HG03460 (cell line): ENCODE data around the gene PLA2G4D.
"Not testable (repeated sequence)": the region's sequence is repeated elsewhere in the genome, so short reads cannot be mapped to it uniquely, and the experiment has no call there.

Experiments used
- ATAC-seq: cut with Tn5 transposase; IDR thresholded peaks from one replicate; pipeline ENCODE4 v1.9.1; 2021; ENCODE audit not compliant: unreplicated experiment

Gene PLA2G4D

DNA sequence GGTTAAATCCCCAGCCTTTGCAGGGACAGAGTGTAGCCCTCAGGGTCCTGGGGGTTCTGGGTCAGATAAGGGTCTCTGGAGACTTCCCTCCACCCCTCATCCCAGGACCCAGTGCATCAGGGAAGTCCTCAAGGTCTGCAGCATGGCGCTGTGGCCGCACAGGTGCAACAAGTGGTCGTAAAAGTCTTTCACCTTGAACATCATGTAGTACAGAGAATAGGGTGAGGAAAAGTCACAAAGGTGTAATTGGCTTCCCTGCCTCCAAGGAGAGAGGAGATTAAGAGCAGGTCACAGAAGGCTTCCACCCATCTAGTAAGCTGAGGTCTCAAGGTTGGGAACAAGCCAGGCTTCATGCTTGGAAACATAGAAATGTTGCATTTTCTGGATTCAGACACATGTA lies 29.2 kb upstream of the PLA2G4D start:
- ATAC-seq = no peak

GRCh38 chr15:42121682-42122081 lies 27.3 kb upstream of the PLA2G4D start:
- ATAC-seq = no peak

DNA sequence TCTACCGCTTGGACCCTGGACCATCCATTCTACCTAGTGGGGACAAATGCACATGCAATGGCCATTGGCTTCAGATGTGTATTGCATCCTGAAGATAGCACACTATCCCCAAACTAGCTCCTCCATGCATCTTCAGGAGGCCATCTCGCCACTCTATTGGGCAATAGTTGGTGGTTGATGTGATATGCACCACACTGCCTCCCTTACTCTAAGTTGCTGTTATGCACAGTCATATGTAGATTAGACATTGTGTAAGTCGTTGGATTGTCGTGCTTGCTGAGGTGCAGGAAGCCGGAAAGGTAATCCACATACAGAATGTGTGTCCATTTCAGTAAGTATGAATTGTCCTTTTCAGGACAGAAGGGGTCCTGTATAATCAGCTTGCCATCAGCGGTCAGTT lies 26.7 kb upstream of the PLA2G4D start:
- ATAC-seq = no peak

DNA sequence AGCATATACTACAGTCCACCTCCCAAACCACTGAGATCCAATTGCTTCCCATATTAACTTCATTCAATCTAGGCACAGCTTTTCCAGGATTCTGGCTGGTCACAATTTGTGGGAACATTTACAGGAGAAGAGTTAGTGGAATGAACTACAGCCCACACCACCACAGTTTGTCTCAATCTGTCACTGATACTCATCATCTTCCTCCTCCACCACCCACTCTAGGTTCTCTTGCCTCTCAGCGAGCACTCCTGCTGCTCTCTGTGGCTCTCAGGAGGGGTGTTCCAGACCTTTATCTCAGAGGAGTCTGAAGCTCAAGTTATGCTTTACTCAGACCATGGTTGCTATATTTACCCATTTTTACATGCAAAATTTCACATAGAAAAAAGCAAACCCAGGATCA lies 25.9 kb upstream of the PLA2G4D start:
- no peak for ATAC-seq

DNA sequence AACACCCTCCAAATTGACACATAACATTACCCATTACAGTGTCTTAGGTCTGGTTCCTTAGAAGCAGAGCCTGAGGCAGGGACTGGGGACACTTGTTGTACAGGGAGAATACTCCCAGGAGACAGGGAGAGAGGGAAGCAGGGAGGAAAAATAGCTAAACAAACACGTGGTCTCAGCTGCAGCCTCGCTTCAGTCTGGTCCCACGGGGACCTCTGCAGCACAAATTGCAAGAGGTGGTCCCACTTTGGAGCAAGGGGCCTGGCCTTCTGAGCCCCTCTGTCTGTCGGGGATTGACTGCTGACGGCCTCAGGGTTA lies 25.0 kb upstream of the PLA2G4D start:
- ATAC-seq = no peak

DNA sequence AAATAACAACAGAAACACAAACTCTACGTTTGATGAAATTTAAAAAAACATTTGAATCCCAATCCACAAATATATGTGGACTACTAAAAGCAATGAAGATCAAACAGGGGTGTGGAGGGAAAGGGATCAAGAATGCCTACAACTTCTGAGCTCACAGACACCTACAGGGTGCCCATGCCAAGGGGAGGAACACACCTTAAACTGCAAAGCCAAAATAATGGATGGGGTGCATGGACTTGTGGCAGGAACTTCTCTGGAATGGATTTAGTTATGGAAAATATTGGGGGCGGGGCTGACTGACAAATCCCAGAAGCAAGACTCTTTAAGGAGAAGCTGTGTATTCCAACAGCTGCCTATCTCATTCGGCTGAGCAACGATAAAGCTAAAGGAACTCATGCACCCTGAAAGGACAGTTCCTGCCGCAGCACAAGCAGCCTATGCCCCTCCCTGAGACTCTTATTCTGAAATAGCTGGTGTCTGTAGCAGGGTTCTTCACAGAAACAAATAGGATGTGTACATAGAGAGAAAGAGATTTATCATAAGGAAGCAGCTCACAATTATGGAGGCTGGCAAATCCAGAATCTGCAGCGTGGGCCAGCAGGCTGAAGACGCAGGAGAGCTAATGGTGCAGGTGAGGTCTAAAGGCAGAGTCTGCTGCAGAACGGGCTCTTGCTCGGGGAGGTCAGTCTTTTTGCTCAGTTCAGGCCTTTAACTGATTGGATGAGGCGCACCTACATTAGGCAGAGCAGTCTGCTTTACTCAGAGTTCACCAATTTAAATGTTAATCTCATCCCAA lies 24.5 kb upstream of the PLA2G4D start:
- no peak for ATAC-seq

DNA sequence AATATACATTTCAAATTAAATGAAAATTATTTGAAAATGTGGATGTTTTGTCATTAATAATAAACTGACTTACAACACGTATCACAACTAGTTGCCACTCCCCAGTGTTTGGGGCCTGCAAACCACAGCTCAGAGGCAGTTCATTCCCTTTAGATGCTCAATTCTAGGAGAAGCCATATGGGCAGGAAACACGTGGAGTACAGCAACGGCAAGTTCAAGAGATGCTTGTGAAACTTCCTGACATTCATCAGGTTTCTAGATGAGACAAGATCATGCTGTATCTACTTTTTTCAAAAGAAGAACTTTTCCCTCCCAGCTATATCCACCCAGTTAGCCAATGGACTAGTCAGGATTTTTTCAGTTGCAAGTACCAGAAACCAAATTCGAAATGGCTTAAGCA lies 17.6 kb upstream of the PLA2G4D start:
- no peak for ATAC-seq

DNA sequence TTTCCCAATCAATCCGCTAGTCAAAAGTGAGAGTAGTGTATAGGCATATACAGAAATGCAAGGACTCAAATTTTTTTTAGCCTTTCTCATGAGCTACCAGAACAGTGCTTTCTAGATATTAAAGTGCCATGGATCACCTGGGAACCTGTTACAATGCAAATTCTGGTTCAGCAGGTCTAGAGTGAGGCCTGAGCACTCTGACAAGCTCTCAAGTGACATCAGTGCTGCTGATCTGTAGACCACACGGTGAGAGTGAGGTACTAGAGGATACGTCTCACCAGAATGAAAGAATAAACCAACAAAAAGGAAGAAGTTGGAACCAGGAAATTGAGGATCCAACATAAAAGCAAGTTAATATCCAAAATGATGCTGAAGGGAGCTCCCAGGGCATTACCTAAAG lies 16.0 kb upstream of the PLA2G4D start:
- no peak for ATAC-seq

GRCh38 chr15:42108806-42109205 lies 14.4 kb upstream of the PLA2G4D start:
- no peak for ATAC-seq

DNA sequence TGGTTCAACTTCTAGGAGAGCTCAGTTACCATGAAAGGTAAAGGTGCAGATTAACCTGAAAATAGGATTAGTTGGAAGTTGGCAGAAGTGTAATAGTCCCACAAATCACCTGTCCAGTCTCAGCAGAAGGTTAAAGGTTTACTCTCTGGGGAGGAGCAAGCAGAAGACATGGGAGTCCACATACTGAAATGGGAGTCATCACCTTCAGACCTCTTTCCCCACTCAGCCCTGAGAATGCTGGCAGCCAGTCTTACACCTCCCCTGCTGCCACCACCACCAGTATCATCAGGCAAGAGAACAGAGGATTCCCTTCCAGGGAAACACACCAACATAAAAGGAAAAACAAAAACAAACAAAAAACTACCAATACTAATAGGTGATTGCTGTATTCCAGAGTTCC lies 13.8 kb upstream of the PLA2G4D start:
- ATAC-seq = no peak

DNA sequence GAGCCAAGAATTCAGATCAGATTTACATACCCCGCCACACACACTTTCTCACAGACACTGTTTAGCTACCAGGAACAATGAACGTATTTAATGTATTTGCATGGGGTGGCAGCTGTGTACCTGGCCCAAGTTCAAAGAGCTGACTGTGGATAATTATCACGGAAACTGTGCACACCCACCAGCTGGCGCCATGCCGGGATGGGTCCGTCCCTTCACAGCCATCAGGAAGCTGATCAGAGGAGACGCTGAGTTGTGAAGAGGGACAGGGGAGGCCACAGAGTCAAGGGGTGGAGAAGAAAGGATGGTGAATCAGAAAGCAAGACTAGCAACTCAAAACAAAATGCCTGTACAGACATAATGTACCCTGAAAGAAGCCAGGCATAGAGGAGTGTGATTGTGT lies 13.1 kb upstream of the PLA2G4D start:
- ATAC-seq = no peak

- ATAC-seq = no peak
These were observed 11.9 kb upstream of the PLA2G4D start for GRCh38 chr15:42106288-42106687.

DNA sequence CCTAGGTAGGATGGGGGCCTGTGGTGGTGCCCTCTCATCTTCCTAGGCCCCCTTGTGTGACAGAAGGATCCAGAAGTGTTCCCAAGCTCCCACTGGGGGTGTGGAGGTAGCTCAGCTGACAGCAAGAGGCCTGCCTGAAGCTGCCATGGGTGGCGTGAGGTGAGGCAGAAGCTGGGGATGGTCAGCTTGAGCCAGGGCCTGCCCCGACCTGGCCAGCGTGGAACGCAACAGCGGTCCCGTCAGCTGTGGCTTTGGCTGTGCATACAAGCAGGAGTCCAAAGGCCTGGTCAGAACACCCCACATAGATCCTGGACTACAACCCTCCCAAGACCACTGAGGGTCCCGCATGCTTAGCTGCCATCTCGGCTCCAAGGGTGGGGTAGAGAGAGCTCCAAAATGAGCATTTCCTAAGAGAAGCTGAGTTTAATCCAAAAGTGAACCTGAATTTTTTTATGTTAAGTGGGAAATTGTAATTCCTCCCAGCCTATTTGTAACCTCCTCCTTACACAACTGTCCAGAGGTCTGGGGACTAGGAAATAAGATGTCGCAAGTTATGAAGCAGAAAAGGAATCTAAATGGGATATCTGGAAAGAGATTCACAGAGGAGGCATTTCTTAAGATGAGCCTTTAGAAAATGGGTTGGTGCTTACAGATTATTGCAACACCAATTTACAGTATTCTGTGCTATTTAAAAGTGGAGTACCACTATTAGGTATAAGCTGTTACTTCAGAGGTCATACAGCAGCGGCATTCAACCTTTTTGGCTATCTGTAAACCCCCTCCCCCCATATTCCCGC lies 9.9 kb upstream of the PLA2G4D start:
- no peak for ATAC-seq

DNA sequence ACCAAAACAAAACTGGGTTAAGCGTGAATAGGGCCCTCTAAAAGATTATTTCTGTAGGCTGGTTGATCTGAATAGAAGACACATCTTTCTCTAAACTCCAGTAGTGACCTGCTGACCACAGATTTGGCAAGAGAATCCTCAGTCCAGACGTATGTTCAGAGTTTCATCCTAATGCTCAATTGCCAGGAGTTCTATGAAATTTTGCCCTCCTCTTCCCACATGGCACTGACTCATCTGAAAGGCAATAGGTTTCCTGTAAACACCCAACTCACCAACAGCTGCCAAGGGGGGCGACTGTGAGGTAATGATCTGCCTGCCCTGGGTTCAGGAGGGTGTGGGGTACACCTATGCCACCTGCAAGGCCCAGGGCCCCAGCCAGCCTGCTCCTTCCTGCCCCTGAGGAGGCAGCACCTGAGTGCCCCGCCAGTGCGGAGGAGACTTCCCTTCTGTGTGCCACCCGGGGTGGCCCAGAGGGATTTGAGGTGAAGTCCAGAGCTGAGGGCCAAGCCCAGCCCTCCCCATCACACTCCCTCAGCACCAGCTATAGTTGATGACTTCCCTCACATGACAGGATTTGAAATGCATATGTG lies 8.4 kb upstream of the PLA2G4D start:
- ATAC-seq = no peak

GRCh38 chr15:42101861-42102260 lies 7.5 kb upstream of the PLA2G4D start:
- no peak for ATAC-seq

- no peak for ATAC-seq
These were observed 5.8 kb upstream of the PLA2G4D start for GRCh38 chr15:42100021-42100800.

- no peak for ATAC-seq
These were observed 2.7 kb upstream of the PLA2G4D start for GRCh38 chr15:42097018-42097417.

- no peak for ATAC-seq
These were observed 396 bp downstream of the PLA2G4D start for GRCh38 chr15:42093966-42094365.

- ATAC-seq = no peak
These were observed 1.7 kb downstream of the PLA2G4D start for GRCh38 chr15:42092398-42093318.

- ATAC-seq = not testable (repeated sequence)
These were observed 2.5 kb downstream of the PLA2G4D start for GRCh38 chr15:42091753-42092397.
